ENCODE results near the gene GINS1.

GINS1 gene

DNA sequence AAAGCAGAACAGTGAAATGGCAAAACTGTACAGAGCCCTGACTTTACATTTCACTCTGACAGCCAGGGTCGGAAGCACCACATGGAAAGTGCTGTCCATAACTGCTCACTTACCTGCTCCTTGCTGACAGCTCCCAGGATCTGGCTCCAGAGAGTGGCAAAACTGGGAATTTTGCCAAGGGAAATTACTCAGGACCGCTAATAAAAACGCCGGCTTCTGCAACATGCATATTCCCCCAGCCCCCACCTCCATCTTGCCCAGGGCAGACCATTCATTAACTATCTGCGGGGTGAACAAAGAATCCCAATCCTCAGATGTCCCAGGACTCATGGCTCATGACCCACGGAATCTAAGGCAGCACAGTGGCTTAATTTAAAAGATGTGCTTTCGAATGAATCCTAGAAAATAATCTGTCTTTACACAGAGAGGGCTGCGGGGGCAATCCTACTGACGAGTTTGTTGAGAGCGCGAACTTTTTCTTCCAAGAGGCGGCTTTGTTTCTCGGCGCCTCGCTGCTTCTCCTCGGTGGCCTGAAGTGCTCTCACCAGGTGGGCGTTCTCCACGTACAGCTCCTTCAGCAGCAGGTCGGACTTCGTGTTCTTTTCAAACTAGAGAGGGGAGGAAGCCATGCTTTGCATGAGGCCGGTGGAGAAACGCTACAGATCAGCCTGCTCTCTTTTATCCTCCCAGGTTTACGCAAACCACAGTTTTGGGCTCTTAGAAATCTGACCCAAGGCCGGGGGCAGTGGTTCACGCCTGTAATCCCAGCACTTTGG, 45.8 kb downstream of the GINS1 start:
- Histone ChIP-seq H3K4me3 (replicated peaks; ENCODE audit: insufficient read depth, low read length) (no peak overlapping the region), H3K27me3 (ENCODE audit: insufficient read depth, poor library complexity, severe bottlenecking) (no peaks in the 10 kb centered on the region), H3K27ac (replicated peaks) (no peak overlapping the region)
- TF ChIP-seq GABPA (IDR thresholded peaks at IDR 0.05; ENCODE audit: low read depth), result no peak
- TF ChIP-seq REST (IDR thresholded peaks at IDR 0.05; ENCODE audit: insufficient replicate concordance, low read depth), result no peak
- TF ChIP-seq SPI1 (IDR thresholded peaks at IDR 0.05; ENCODE audit: borderline replicate concordance, low read depth), result no peak
- TF ChIP-seq, protein P1, sequence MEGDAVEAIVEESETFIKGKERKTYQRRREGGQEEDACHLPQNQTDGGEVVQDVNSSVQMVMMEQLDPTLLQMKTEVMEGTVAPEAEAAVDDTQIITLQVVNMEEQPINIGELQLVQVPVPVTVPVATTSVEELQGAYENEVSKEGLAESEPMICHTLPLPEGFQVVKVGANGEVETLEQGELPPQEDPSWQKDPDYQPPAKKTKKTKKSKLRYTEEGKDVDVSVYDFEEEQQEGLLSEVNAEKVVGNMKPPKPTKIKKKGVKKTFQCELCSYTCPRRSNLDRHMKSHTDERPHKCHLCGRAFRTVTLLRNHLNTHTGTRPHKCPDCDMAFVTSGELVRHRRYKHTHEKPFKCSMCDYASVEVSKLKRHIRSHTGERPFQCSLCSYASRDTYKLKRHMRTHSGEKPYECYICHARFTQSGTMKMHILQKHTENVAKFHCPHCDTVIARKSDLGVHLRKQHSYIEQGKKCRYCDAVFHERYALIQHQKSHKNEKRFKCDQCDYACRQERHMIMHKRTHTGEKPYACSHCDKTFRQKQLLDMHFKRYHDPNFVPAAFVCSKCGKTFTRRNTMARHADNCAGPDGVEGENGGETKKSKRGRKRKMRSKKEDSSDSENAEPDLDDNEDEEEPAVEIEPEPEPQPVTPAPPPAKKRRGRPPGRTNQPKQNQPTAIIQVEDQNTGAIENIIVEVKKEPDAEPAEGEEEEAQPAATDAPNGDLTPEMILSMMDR (IDR thresholded peaks at IDR 0.05; ENCODE audit: insufficient read depth, low read length), result no peak
- TF ChIP-seq POLR2AphosphoS5 (IDR thresholded peaks at IDR 0.05; ENCODE audit: low read depth), result no peak
- no peak for DNase-seq (ENCODE audit: low read depth in 1 of 2, low spot score in 1 of 2)

- TF ChIP-seq POLR2AphosphoS5 (IDR thresholded peaks at IDR 0.05; ENCODE audit: low read depth), result no peak
- no peak for DNase-seq (ENCODE audit: low read depth in 1 of 2, low spot score in 1 of 2)
- H3K27me3 ChIP-seq (ENCODE audit: insufficient read depth, poor library complexity, severe bottlenecking), result no peaks in the 10 kb centered on the region
- no peak overlapping the region for H3K27ac ChIP-seq (replicated peaks)
- H3K4me3 ChIP-seq (replicated peaks; ENCODE audit: insufficient read depth, low read length), result no peak overlapping the region
These were observed 46.9 kb downstream of the GINS1 start for GRCh38 chr20:25454153-25454900.

- Histone ChIP-seq H3K4me3 (replicated peaks; ENCODE audit: insufficient read depth, low read length) (no peak overlapping the region), H3K27me3 (ENCODE audit: insufficient read depth, poor library complexity, severe bottlenecking) (peaks cover 3% of the 10 kb centered on the region), H3K27ac (replicated peaks) (no peak overlapping the region)
- TF ChIP-seq, protein P1 (IDR thresholded peaks at IDR 0.05; ENCODE audit: insufficient read depth, low read length), result no peak
- TF ChIP-seq REST (IDR thresholded peaks at IDR 0.05; ENCODE audit: insufficient replicate concordance, low read depth), result no peak
- no peak for TF ChIP-seq SPI1 (IDR thresholded peaks at IDR 0.05; ENCODE audit: borderline replicate concordance, low read depth)
- TF ChIP-seq GABPA (IDR thresholded peaks at IDR 0.05; ENCODE audit: low read depth), result no peak
- no peak for TF ChIP-seq POLR2AphosphoS5 (IDR thresholded peaks at IDR 0.05; ENCODE audit: low read depth)
- no peak for DNase-seq (ENCODE audit: low read depth in 1 of 2, low spot score in 1 of 2)
These were observed 50.6 kb downstream of the GINS1 start for GRCh38 chr20:25457886-25458680.

Data from HL-60 (cell line).